HepG2 (cell line): ENCODE results near the gene ANXA5. TPM values are rescaled to one million over a fixed set of nuclear protein-coding genes. Genes with fewer than 3 reads are reported as not detected.

Experiments
- ARID5B ChIP-seq: IDR thresholded peaks from 2 replicates; pipeline ENCODE4 v1.4.0; 2020; ENCODE audit warnings: mild to moderate bottlenecking, missing genetic modification reagents
- CEBPZ ChIP-seq: IDR thresholded peaks from 2 replicates; pipeline ENCODE4 v1.6.1; 2012; ENCODE audit warnings: low read length, improper control_type of control experiment
- CSRNP2 ChIP-seq: sonication (generic); formaldehyde crosslinking; conservative IDR thresholded peaks from 2 replicates; pipeline ENCODE4 v1.8.0; 2022; ENCODE audit warnings: low read depth, missing genetic modification reagents
- FOXA3 ChIP-seq: IDR thresholded peaks from 2 replicates; pipeline ENCODE4 v1.6.1; 2016; ENCODE audit warnings: missing genetic modification reagents, missing compliant biosample characterization
- HMGA1 ChIP-seq: sonication (generic); formaldehyde crosslinking; conservative IDR thresholded peaks from 2 replicates; pipeline ENCODE4 v1.4.0; 2020; ENCODE audit warnings: missing genetic modification reagents
- IRX3 ChIP-seq: sonication (generic); formaldehyde crosslinking; IDR thresholded peaks from 2 replicates; pipeline ENCODE4 v1.8.1; 2023; ENCODE audit warnings: mild to moderate bottlenecking, low read depth, missing genetic modification reagents, borderline replicate concordance
- KDM1A ChIP-seq: IDR thresholded peaks from 2 replicates; pipeline ENCODE4 v1.6.1; 2016; ENCODE audit warnings: missing compliant biosample characterization
- MAF1 ChIP-seq: sonication (generic); formaldehyde crosslinking; IDR thresholded peaks from 2 replicates; pipeline ENCODE4 v1.5.0; 2020; ENCODE audit warnings: missing genetic modification reagents, borderline replicate concordance
- PLRG1 ChIP-seq: fragments of 450-650 bp; conservative IDR thresholded peaks from 2 replicates; pipeline ENCODE4 v1.6.1; 2016
- SAFB2 ChIP-seq: sonication (generic); formaldehyde crosslinking; IDR thresholded peaks from 2 replicates; pipeline ENCODE4 v1.5.1; 2020; ENCODE audit warnings: missing genetic modification reagents, low read depth, mild to moderate bottlenecking, borderline replicate concordance
- SAP130 ChIP-seq: IDR thresholded peaks from 2 replicates; pipeline ENCODE4 v1.6.1; 2016; ENCODE audit warnings: low read depth
- SP140L ChIP-seq: sonication (generic); formaldehyde crosslinking; IDR thresholded peaks from 2 replicates; pipeline ENCODE4 v1.4.0; 2020; ENCODE audit warnings: missing genetic modification reagents, borderline replicate concordance
- SYNCRIP ChIP-seq: fragments of 200-400 bp; formaldehyde crosslinking; IDR thresholded peaks from 2 replicates; pipeline ENCODE4 v1.6.1; 2018; ENCODE audit warnings: mild to moderate bottlenecking, low read depth, low read length; ENCODE audit not compliant: insufficient read depth
- THAP11 ChIP-seq: IDR thresholded peaks from 2 replicates; pipeline ENCODE4 v1.6.1; 2016; ENCODE audit warnings: missing biosample characterization, missing genetic modification reagents
- THYN1 ChIP-seq: sonication (generic); formaldehyde crosslinking; IDR thresholded peaks from 2 replicates; pipeline ENCODE4 v1.8.1; 2023; ENCODE audit warnings: low read depth, mild to moderate bottlenecking, moderate library complexity, missing genetic modification reagents, borderline replicate concordance
- TSC22D2 ChIP-seq: sonication (generic); formaldehyde crosslinking; IDR thresholded peaks from 2 replicates; pipeline ENCODE4 v1.5.1; 2020; ENCODE audit warnings: missing genetic modification reagents, mild to moderate bottlenecking, borderline replicate concordance
- XRCC5 ChIP-seq: fragments of 200-400 bp; formaldehyde crosslinking; optimal IDR thresholded peaks from 2 replicates; pipeline ENCODE3; 2017; ENCODE audit warnings: mild to moderate bottlenecking, low read length
- ZNF382 ChIP-seq: sonication (generic); formaldehyde crosslinking; IDR thresholded peaks from 2 replicates; pipeline ENCODE4 v1.5.0; 2020; ENCODE audit warnings: missing genetic modification reagents, mild to moderate bottlenecking, borderline replicate concordance
- ZNF614 ChIP-seq: IDR thresholded peaks from 2 replicates; pipeline ENCODE4 v1.6.1; 2018; ENCODE audit warnings: missing biosample characterization, missing genetic modification reagents, inconsistent platforms, borderline replicate concordance
- ZNF800 ChIP-seq: sonication (generic); formaldehyde crosslinking; IDR thresholded peaks from 2 replicates; pipeline ENCODE4 v1.4.0; 2020; ENCODE audit warnings: missing genetic modification reagents
- polyA plus RNA-seq, 8 experiments: library from polyadenylated mRNA; depleted of rRNA in 3 of 8; stranded (reverse) in 7 of 8; unstranded in 1 of 8; fragments of >200 nt; fragmentation: Illumina TruSeq in 4 of 8; extraction: Trizol in 4 of 8; gene quantifications; 2 replicates each; pipeline versions ENCODE4 v1.2.1 to v1.2.3, GENCODE V29; 2011 to 2016; ENCODE audit warnings: low read depth in 4 of 8, missing spikeins in 1 of 8, mixed read lengths in 1 of 8; ENCODE audit not compliant: insufficient read depth in 1 of 8
- total RNA-seq, 5 experiments: library from RNA; depleted of rRNA; stranded (reverse); fragments of >200 nt; fragmentation: Illumina TruSeq; extraction: Trizol; gene quantifications; 2 replicates each; pipeline ENCODE4 v1.2.3, GENCODE V29; 2016; ENCODE audit warnings: low read depth in 1 of 5

The ANXA5 gene
- total and polyA plus RNA-seq, 2 of the 13 experiments (the other 11 are each of a cell fraction or from before 2014, with no cell fraction given), result 209 to 342 TPM

GRCh38 chr4:121662225-121662624 lies 34.6 kb downstream of the ANXA5 start (continued):
- TF ChIP-seq ZNF382 (CRISPR knock-in tag) (no peak), THYN1 (CRISPR knock-in tag) (no peak), ZNF800 (CRISPR knock-in tag) (no peak), PLRG1 (no peak), ARID5B (CRISPR knock-in tag) (0 out of 2 replicates have a peak, but pooled peaks have one; percentile 11), SP140L (no peak), FOXA3 (CRISPR knock-in tag) (peak; percentile 60), CEBPZ (no peak), CSRNP2 (CRISPR knock-in tag) (no peak), XRCC5 (no peak), TSC22D2 (CRISPR knock-in tag) (no peak), SAP130 (no peak), SYNCRIP (no peak), THAP11 (no peak), IRX3 (CRISPR knock-in tag) (no peak), KDM1A (no peak), MAF1 (CRISPR knock-in tag) (no peak), SAFB2 (no peak), HMGA1 (CRISPR knock-in tag) (no peak), ZNF614 (CRISPR knock-in tag) (no peak)
